ENCODE data around the gene ANKS1B.
"Not testable (repeated sequence)": the region's sequence is repeated elsewhere in the genome, so short reads cannot be mapped to it uniquely, and the experiment has no call there.

The ANKS1B gene

GRCh38 chr12:98869886-98870503, 1114.7 kb downstream of the ANKS1B start:
- ATAC-seq (no peak), DNase-seq (no peak)
- Mint-ChIP-seq H3K9me3 (no peaks in the 10 kb centered on the region), H3K27me3 (peaks cover 7% of the 10 kb centered on the region), H3K4me3 (no peak overlapping the region), H3K27ac (no peak overlapping the region), H3K36me3 (ENCODE audit: low read depth) (no peaks in the 10 kb centered on the region), H3K4me1 (no peaks in the 10 kb centered on the region)

DNA sequence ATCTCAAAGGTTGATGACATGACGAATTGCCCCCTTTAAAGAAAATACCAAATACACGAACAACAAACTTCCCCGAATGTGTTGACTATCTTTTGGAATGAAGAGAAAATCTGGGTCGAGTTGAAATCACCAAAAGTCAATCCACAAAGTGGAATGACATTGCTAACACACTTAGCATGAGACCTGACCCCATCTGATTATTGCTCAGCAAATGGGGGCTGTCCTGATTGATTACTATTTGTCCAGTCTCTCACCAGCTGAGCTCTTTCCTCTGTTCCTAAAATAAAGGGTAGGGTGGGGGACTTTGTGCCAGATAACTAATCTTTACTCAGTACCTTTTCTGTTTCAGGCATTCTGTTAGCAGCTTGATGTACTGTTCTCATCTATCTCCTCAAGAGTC, 1116.2 kb downstream of the ANKS1B start:
- Mint-ChIP-seq H3K4me1 (no peaks in the 10 kb centered on the region), H3K9me3 (no peaks in the 10 kb centered on the region), H3K4me3 (no peak overlapping the region), H3K27me3 (peaks cover 7% of the 10 kb centered on the region), H3K27ac (no peak overlapping the region), H3K36me3 (ENCODE audit: low read depth) (no peaks in the 10 kb centered on the region)
- DNase-seq (no peak), ATAC-seq (no peak)

GRCh38 chr12:98868076-98868475, 1116.7 kb downstream of the ANKS1B start:
- Mint-ChIP-seq H3K4me1 (no peaks in the 10 kb centered on the region), H3K4me3 (no peak overlapping the region), H3K27me3 (peaks cover 7% of the 10 kb centered on the region), H3K9me3 (no peaks in the 10 kb centered on the region), H3K27ac (no peak overlapping the region), H3K36me3 (ENCODE audit: low read depth) (no peaks in the 10 kb centered on the region)
- ATAC-seq, result no peak
- DNase-seq, result no peak

DNA sequence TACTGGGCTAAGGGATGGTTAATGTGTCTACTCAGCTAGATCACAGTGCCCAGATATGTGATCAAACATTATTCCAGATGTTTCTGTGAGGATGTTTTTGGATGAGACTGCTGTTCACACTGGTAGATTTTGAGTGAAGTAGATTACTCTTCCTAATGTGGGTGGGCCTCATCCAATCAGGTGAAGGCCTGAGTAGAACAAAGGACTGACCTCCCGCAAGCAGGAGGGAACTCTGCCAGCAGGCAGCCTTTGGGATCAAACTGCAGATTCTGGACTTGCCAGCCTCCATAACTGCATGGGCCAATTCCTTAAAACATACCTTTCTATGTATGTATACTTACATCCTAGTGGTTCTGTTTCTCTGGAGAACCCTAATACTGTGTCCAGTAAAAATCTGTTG, 1120.4 kb downstream of the ANKS1B start:
- ATAC-seq (no peak), DNase-seq (no peak)
- H3K4me1 Mint-ChIP-seq, result no peaks in the 10 kb centered on the region
- H3K9me3 Mint-ChIP-seq, result no peaks in the 10 kb centered on the region
- H3K27ac Mint-ChIP-seq, result no peak overlapping the region
- no peaks in the 10 kb centered on the region for H3K27me3 Mint-ChIP-seq
- no peaks in the 10 kb centered on the region for H3K36me3 Mint-ChIP-seq (ENCODE audit: low read depth)
- H3K4me3 Mint-ChIP-seq, result no peak overlapping the region

DNA sequence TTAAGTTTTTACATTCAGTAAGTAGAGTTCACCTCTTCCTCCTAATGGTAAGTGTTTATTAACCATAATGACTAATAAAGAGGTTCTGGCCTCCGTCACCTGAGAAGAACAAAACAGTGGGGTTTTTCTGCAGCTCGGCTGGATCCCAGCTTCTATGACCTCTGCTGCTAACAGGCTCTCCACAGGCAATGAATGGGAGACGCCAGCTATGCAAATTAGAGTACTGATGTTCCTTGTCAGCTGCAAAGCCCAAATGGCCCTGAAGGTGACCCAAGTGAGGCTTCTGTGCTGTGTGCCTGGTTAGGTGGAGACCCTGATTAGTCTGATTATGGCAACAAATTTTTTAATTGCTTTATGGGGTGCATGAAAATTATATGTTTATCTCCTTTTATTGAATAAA, 1121.6 kb downstream of the ANKS1B start:
- no peak overlapping the region for H3K4me3 Mint-ChIP-seq
- DNase-seq, result no peak
- ATAC-seq, result no peak
- H3K36me3 Mint-ChIP-seq (ENCODE audit: low read depth), result no peaks in the 10 kb centered on the region
- no peaks in the 10 kb centered on the region for H3K27me3 Mint-ChIP-seq
- no peaks in the 10 kb centered on the region for H3K4me1 Mint-ChIP-seq
- no peaks in the 10 kb centered on the region for H3K9me3 Mint-ChIP-seq
- H3K27ac Mint-ChIP-seq, result no peak overlapping the region

GRCh38 chr12:98861251-98861650, 1123.5 kb downstream of the ANKS1B start:
- Mint-ChIP-seq H3K4me1 (no peaks in the 10 kb centered on the region), H3K4me3 (no peak overlapping the region), H3K27ac (no peak overlapping the region)

DNA sequence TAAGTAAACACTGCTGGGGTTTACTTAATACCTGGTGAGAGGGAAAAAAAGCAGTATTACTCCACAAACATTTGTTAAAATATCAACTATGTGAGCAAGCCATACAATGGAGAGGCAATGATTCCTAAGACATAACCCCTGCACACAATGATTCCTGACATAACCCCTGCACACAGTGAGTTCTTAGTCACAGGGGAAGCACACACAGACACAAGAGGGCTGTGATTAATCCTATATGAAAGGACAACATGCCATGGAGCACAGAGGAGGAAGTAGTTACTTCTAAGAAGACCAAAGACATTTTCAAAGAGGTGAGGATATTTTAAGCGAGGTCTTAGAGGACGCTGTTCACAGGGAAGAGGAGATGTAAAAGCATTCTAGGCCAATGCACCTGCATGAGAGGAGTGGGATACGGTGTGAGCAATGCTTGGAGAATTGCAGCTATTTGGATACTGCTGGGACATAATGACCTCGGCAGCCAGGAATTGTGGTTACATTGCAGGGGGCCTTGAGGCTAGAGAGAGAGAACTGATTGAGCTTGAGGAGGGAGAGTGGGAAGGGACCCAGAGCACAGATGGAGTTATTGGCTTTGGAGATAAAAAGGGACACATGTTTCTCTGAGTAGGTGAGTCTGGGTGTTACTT, 1127.7 kb downstream of the ANKS1B start:
- Mint-ChIP-seq H3K4me1 (no peaks in the 10 kb centered on the region), H3K4me3 (no peak overlapping the region), H3K27me3 (peaks cover 3% of the 10 kb centered on the region), H3K36me3 (ENCODE audit: low read depth) (no peaks in the 10 kb centered on the region), H3K9me3 (no peaks in the 10 kb centered on the region), H3K27ac (no peak overlapping the region)
- ATAC-seq (no peak), DNase-seq (no peak)

More at GRCh38 chr12:98861251-98861650, 1123.5 kb downstream of the ANKS1B start:
- no peaks in the 10 kb centered on the region for H3K36me3 Mint-ChIP-seq (ENCODE audit: low read depth)
- H3K27me3 Mint-ChIP-seq, result no peaks in the 10 kb centered on the region
- no peaks in the 10 kb centered on the region for H3K9me3 Mint-ChIP-seq
- DNase-seq (no peak), ATAC-seq (no peak)

GRCh38 chr12:98852181-98852580, 1132.6 kb downstream of the ANKS1B start:
- Mint-ChIP-seq H3K27ac (no peak overlapping the region), H3K27me3 (peaks cover 8% of the 10 kb centered on the region)

GRCh38 chr12:98847242-98847641, 1137.5 kb downstream of the ANKS1B start:
- Mint-ChIP-seq H3K4me3 (no peak overlapping the region), H3K36me3 (ENCODE audit: low read depth) (no peaks in the 10 kb centered on the region), H3K27me3 (peaks cover 5% of the 10 kb centered on the region), H3K9me3 (no peaks in the 10 kb centered on the region), H3K4me1 (no peaks in the 10 kb centered on the region), H3K27ac (no peak overlapping the region)
- ATAC-seq, result no peak
- DNase-seq, result no peak

More at GRCh38 chr12:98852181-98852580, 1132.6 kb downstream of the ANKS1B start:
- H3K36me3 Mint-ChIP-seq (ENCODE audit: low read depth), result no peaks in the 10 kb centered on the region
- H3K4me3 Mint-ChIP-seq, result no peak overlapping the region
- no peak for DNase-seq
- no peaks in the 10 kb centered on the region for H3K4me1 Mint-ChIP-seq
- no peak for ATAC-seq
- no peaks in the 10 kb centered on the region for H3K9me3 Mint-ChIP-seq

DNA sequence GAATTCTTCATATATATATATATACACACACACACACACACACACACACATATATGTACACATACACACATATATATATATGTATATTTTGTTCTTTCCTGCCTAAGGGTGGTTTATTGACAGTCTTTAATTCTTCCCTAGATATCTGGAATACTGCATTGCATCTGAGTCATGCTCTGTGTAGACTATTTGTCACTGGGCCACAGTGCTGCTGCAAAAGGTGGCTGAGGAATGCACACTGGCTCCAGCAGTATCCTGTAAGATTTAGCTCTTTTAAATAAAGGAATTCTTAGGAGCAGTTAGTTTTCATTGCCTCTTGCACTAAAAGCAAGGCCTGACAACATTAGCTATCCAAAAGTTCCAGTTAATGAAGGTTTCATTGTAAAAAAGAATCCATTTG, 1138.8 kb downstream of the ANKS1B start:
- Mint-ChIP-seq H3K4me1 (no peaks in the 10 kb centered on the region), H3K4me3 (no peak overlapping the region), H3K27me3 (peaks cover 5% of the 10 kb centered on the region), H3K36me3 (ENCODE audit: low read depth) (no peaks in the 10 kb centered on the region), H3K27ac (no peak overlapping the region), H3K9me3 (no peaks in the 10 kb centered on the region)
- ATAC-seq (no peak), DNase-seq (no peak)

DNA sequence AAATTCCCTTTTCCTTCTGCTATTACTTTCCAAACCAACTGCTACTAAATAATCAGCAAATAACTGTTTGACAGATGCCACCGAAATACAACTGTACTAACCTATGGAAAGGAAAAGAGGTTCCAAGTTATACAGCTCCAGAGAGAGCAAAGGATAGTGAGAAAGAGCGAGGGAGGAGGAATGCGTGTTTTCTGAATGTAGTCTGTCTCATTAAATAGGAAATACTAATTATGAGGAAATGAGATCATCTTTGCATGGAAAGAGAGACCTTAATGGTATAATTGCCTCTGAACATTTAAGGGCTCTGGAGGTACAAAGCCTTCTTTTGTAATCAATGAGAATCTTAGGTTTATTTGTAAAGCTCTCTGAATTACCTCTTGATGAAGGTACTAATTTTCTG, 1144.4 kb downstream of the ANKS1B start:
- H3K27me3 Mint-ChIP-seq, result peaks cover 9% of the 10 kb centered on the region
- H3K4me1 Mint-ChIP-seq, result no peaks in the 10 kb centered on the region
- ATAC-seq (no peak), DNase-seq (no peak)
- no peak overlapping the region for H3K27ac Mint-ChIP-seq
- H3K36me3 Mint-ChIP-seq (ENCODE audit: low read depth), result no peaks in the 10 kb centered on the region
- no peaks in the 10 kb centered on the region for H3K9me3 Mint-ChIP-seq
- no peak overlapping the region for H3K4me3 Mint-ChIP-seq

DNA sequence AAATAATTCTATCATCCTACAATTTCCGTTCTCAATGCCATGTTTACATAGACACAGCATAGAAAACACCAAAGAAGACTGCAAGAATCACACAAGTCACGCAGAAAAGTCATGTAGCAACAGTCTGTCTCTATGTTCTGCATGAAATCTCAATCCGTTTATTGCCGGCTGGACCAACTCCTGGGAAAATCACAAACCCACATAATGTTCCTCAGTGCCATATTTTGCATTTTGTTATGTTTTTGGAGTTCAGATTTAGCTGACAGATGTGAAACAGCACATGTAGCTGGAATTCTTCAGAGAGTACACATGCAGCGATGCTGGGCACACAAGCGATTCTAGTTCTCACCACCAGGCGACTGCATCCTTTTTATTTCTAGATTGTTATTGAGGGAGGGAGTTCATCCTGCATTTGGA, 1146.5 kb downstream of the ANKS1B start:
- no peaks in the 10 kb centered on the region for H3K36me3 Mint-ChIP-seq (ENCODE audit: low read depth)
- H3K4me1 Mint-ChIP-seq, result no peaks in the 10 kb centered on the region
- peaks cover 14% of the 10 kb centered on the region for H3K27me3 Mint-ChIP-seq
- DNase-seq, result no peak
- no peak overlapping the region for H3K4me3 Mint-ChIP-seq
- no peak overlapping the region for H3K27ac Mint-ChIP-seq
- no peaks in the 10 kb centered on the region for H3K9me3 Mint-ChIP-seq
- no peak for ATAC-seq

GRCh38 chr12:98837134-98837752, 1147.5 kb downstream of the ANKS1B start:
- H3K27ac Mint-ChIP-seq; H3K36me3 Mint-ChIP-seq (ENCODE audit: low read depth); H3K4me3 Mint-ChIP-seq: not testable (repeated sequence)

DNA sequence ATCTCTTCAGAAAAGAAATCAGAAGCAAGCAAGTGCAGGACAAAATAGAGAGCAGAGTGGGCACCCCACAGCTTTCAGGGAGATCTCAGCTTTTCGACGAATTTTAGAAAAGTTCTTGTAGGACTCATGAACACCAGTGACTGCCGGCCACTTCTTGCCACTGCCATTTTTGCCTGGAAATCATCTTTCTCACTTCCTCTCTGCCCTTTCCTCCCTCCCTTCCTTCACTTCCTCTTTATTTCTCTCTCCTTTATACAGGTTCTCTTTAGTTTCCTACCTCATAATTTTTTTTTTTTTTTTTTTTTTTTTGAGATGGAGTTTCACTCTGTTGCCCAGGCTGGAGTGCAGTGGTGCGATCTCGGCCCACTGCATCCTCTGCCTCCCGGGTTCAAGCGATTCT, 1154.1 kb downstream of the ANKS1B start:
- H3K4me1 Mint-ChIP-seq, result no peaks in the 10 kb centered on the region
- no peak overlapping the region for H3K27ac Mint-ChIP-seq
- ATAC-seq (no peak), DNase-seq (no peak)
- no peaks in the 10 kb centered on the region for H3K9me3 Mint-ChIP-seq
- H3K4me3 Mint-ChIP-seq, result no peak overlapping the region
- peaks cover 14% of the 10 kb centered on the region for H3K27me3 Mint-ChIP-seq
- H3K36me3 Mint-ChIP-seq (ENCODE audit: low read depth), result no peaks in the 10 kb centered on the region

More at GRCh38 chr12:98837134-98837752, 1147.5 kb downstream of the ANKS1B start:
- not testable (repeated sequence) for ATAC-seq, H3K9me3 Mint-ChIP-seq, DNase-seq, H3K4me1 Mint-ChIP-seq
- peaks cover 18% of the 10 kb centered on the region for H3K27me3 Mint-ChIP-seq

All from activated naive CD8-positive, alpha-beta T cell treated with anti-CD3 and anti-CD28 coated beads, Interleukin-2, amount 50 U/mL, for 24 hours (primary cell).